ENCODE results near the gene VWA3B.

- TF ChIP-seq EZH2 (IDR thresholded peaks at IDR 0.05; ENCODE audit: insufficient read depth, poor library complexity, severe bottlenecking) (no peak), EZH2phosphoT487 (IDR thresholded peaks at IDR 0.05; ENCODE audit: insufficient read depth, low read depth) (no peak)
These were observed 14.5 kb upstream of the VWA3B start for GRCh38 chr2:98072442-98072841.
